ENCODE data around the gene PRAMEF12.
"Not testable (repeated sequence)": the region's sequence is repeated elsewhere in the genome, so short reads cannot be mapped to it uniquely, and the experiment has no call there.

DNA sequence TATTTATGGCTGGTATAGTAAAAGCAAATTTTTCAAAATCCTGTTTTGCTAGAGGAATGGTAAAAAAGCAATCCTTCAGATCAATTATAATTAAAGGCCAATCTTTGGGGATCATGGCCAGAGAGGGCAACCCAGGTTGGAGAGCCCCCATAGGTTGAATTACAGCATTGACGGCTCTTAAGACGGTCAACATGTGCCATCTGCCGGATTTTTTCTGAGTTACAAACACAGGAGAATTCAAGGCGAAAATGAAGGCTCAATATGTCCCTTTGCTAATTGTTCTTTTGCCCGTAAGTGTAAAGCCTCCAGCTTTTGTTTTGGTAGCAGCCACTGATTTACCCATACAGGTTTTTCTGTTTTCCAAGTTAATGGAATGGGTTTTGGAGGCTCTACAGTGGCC, 8.0 kb downstream of the PRAMEF12 start:
- TF ChIP-seq, protein P1, sequence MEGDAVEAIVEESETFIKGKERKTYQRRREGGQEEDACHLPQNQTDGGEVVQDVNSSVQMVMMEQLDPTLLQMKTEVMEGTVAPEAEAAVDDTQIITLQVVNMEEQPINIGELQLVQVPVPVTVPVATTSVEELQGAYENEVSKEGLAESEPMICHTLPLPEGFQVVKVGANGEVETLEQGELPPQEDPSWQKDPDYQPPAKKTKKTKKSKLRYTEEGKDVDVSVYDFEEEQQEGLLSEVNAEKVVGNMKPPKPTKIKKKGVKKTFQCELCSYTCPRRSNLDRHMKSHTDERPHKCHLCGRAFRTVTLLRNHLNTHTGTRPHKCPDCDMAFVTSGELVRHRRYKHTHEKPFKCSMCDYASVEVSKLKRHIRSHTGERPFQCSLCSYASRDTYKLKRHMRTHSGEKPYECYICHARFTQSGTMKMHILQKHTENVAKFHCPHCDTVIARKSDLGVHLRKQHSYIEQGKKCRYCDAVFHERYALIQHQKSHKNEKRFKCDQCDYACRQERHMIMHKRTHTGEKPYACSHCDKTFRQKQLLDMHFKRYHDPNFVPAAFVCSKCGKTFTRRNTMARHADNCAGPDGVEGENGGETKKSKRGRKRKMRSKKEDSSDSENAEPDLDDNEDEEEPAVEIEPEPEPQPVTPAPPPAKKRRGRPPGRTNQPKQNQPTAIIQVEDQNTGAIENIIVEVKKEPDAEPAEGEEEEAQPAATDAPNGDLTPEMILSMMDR (IDR thresholded peaks at IDR 0.05), result not testable (repeated sequence)
- not testable (repeated sequence) for TF ChIP-seq POLR2A (IDR thresholded peaks at IDR 0.05)
